Endothelial cell of umbilical vein (primary cell): ENCODE data around the gene SLC12A8. TPM values are rescaled to one million over a fixed set of nuclear protein-coding genes. Genes with fewer than 3 reads are reported as not detected.

ENCODE experiments used
- BruUV-seq: library from RNA; stranded (reverse); fragments of 400-500 nt; replicated peaks from 2 replicates; lab custom pipeline; 2021; lab: Mats Ljungman, UMichigan
- CTCF ChIA-PET: fragments of 300-600, 350-600 bp; sonication (Branson Sonifier 250); formaldehyde crosslinking; loops from one replicate; lab custom pipeline; 2021; ENCODE audit warnings: antibody characterized with exemption, inconsistent platforms; lab: Charles Lee
- POLR2A ChIA-PET: fragments of 300-600, 350-600 bp; sonication (Branson Sonifier 250); formaldehyde crosslinking; loops from one replicate; lab custom pipeline; 2021; ENCODE audit warnings: antibody characterized with exemption, inconsistent platforms; lab: Charles Lee
- DNase-seq: peaks from one replicate; pipeline ENCODE4 v3.0.0-alpha.2; 2011; ENCODE audit warnings: low read depth, low spot score
- FAIRE-seq: peaks from 2 replicates; lab custom pipeline; 2011; peaks lifted over from hg19 to GRCh38; lab: Jason Lieb, UNC
- H2AFZ ChIP-seq: 2 replicates; pipeline ENCODE4 v1.6.0; 2012; ENCODE audit warnings: low read depth, low read length, control low read depth, inconsistent platforms
- H3K27ac ChIP-seq: 2 replicates; pipeline ENCODE4 v1.5.1; 2011; ENCODE audit warnings: low read depth, mild to moderate bottlenecking, control low read depth, low read length, moderate library complexity; ENCODE audit not compliant: insufficient read depth
- H3K27me3 ChIP-seq, 2 experiments: 2 replicates each; pipeline versions ENCODE4 v1.6.0 to v1.6.1; 2011; ENCODE audit warnings: low read length in 2 of 2, mixed read lengths in 1 of 2; ENCODE audit not compliant: control insufficient read depth in 2 of 2, insufficient read depth in 2 of 2
- H3K36me3 ChIP-seq, 2 experiments: 2 replicates in 1 of 2; 3 replicates in 1 of 2; pipeline ENCODE4 v1.5.1; 2011; ENCODE audit warnings: low read length in 2 of 2, mild to moderate bottlenecking in 1 of 2, moderate library complexity in 1 of 2; ENCODE audit not compliant: control insufficient read depth in 2 of 2, insufficient read depth in 2 of 2; ENCODE audit errors: extremely low read depth in 1 of 2
- H3K4me1 ChIP-seq: 3 replicates; pipeline ENCODE4 v1.5.1; 2011; ENCODE audit warnings: mild to moderate bottlenecking, low read length; ENCODE audit not compliant: control insufficient read depth, insufficient read depth; ENCODE audit errors: extremely low read depth
- H3K4me2 ChIP-seq: 2 replicates; pipeline ENCODE4 v1.6.1; 2011; ENCODE audit warnings: low read length, control low read depth, mixed read lengths; ENCODE audit not compliant: insufficient read depth
- H3K4me3 ChIP-seq, 3 experiments: fragments of 200-600 bp in 1 of 3; sonication (generic), shearing (Covaris generic) in 1 of 3; replicated peaks in 1 of 3; 2 replicates each; pipeline ENCODE4 v1.5.1; 2011 to 2016; ENCODE audit warnings: control low read depth in 3 of 3, low read length in 3 of 3, mild to moderate bottlenecking in 2 of 3, inconsistent platforms in 1 of 3, low read depth in 1 of 3, moderate library complexity in 1 of 3; ENCODE audit not compliant: insufficient read depth in 1 of 3
- H3K79me2 ChIP-seq: 2 replicates; pipeline ENCODE4 v1.6.0; 2012; ENCODE audit warnings: low read length, inconsistent platforms; ENCODE audit not compliant: control insufficient read depth, insufficient read depth
- H3K9ac ChIP-seq: replicated peaks from 2 replicates; pipeline ENCODE3; 2011; ENCODE audit warnings: low read length, control low read depth; ENCODE audit not compliant: insufficient read depth; ENCODE audit errors: extremely low read depth
- H3K9me1 ChIP-seq: replicated peaks from 3 replicates; pipeline ENCODE4 v1.6.0; 2011; ENCODE audit warnings: mild to moderate bottlenecking, low read length; ENCODE audit not compliant: control insufficient read depth, insufficient read depth; ENCODE audit errors: extremely low read depth
- H3K9me3 ChIP-seq: replicated peaks from 2 replicates; pipeline ENCODE4 v1.5.1; 2012; ENCODE audit warnings: low read length, inconsistent platforms; ENCODE audit not compliant: control insufficient read depth, insufficient read depth
- H4K20me1 ChIP-seq: replicated peaks from 2 replicates; pipeline ENCODE3; 2011; ENCODE audit warnings: mild to moderate bottlenecking, low read length; ENCODE audit not compliant: control insufficient read depth, insufficient read depth; ENCODE audit errors: extremely low read depth
- CTCF ChIP-seq, 2 donors: IDR thresholded peaks; 1 replicate in 1 of 2; 2 replicates in 1 of 2; pipeline ENCODE4 v1.5.1; 2011; ENCODE audit warnings: low read length in 2 of 2, mild to moderate bottlenecking in 2 of 2, moderate library complexity in 2 of 2, control low read depth in 1 of 2, inconsistent platforms in 1 of 2, low read depth in 1 of 2; ENCODE audit not compliant: insufficient read depth in 1 of 2; ENCODE audit errors: extremely low read depth in 1 of 2
- EZH2 ChIP-seq: IDR thresholded peaks from 2 replicates; pipeline ENCODE4 v1.6.1; 2012; ENCODE audit warnings: borderline replicate concordance, low read depth, mild to moderate bottlenecking, moderate library complexity, low read length, inconsistent platforms; ENCODE audit not compliant: severe bottlenecking
- FOS ChIP-seq: IDR thresholded peaks from 2 replicates; pipeline ENCODE4 v1.6.1; 2011; ENCODE audit warnings: mild to moderate bottlenecking, low read length, moderate library complexity, borderline replicate concordance; ENCODE audit not compliant: insufficient read depth
- GATA2 ChIP-seq: IDR thresholded peaks from 2 replicates; pipeline ENCODE4 v1.7.0; 2011; ENCODE audit warnings: low read depth, mild to moderate bottlenecking, moderate library complexity, mixed read lengths, low read length; ENCODE audit not compliant: insufficient read length, insufficient read depth
- JUN ChIP-seq: IDR thresholded peaks from 2 replicates; pipeline ENCODE4 v1.6.1; 2011; ENCODE audit warnings: borderline replicate concordance, low read depth; ENCODE audit not compliant: insufficient read length, insufficient read depth
- MAX ChIP-seq: IDR thresholded peaks from 2 replicates; pipeline ENCODE4 v1.6.1; 2011; ENCODE audit not compliant: insufficient read depth, insufficient read length
- MYC ChIP-seq: IDR thresholded peaks from one replicate; pipeline ENCODE4 v1.6.1; 2011; ENCODE audit warnings: mild to moderate bottlenecking, low read depth, low read length
- POLR2A ChIP-seq: IDR thresholded peaks from 2 replicates; pipeline ENCODE4 v1.6.1; 2012; ENCODE audit warnings: low read depth, mild to moderate bottlenecking, control low read depth, low read length
- POLR2AphosphoS5 ChIP-seq: IDR thresholded peaks from 2 replicates; pipeline ENCODE4 v1.6.1; 2012; ENCODE audit warnings: low read depth, mild to moderate bottlenecking, control low read depth, low read length, moderate library complexity; ENCODE audit not compliant: insufficient read depth
- dilution Hi-C: fragments of 300-500 bp; cut with MboI; formaldehyde crosslinking; loops from one replicate; pipeline ENCODE4 v1.15.0; 2019; ENCODE audit warnings: low sequenced_read_pairs; ENCODE audit not compliant: extremely low pct_ligation_motif_present
- intact Hi-C: fragments of 100-400 bp; cut with micrococcal nuclease; formaldehyde crosslinking; loops from one replicate; pipeline ENCODE4 v1.10.0; 2022
- polyA plus RNA-seq, 4 experiments: library from polyadenylated mRNA; depleted of rRNA in 3 of 4; stranded (reverse) in 3 of 4; unstranded in 1 of 4; fragments of >200 nt; gene quantifications; 2 replicates each; pipeline versions ENCODE4 v1.2.1 to v1.2.3, GENCODE V29; 2011 to 2012; ENCODE audit warnings: missing spikeins in 1 of 4
- total RNA-seq: library from RNA; stranded (reverse); gene quantifications from 2 replicates; pipeline ENCODE4 v1.2.3, GENCODE V29; 2021

SLC12A8 gene
- total and polyA plus RNA-seq, 2 donors (not counting 3 experiments of a cell fraction or from before 2014, with no cell fraction given) = 0.86 to 0.90 TPM

- H3K9me1 ChIP-seq = no peaks in the 10 kb centered on the region
- TF ChIP-seq GATA2 = no peak
- TF ChIP-seq MYC = no peak
- no peak for TF ChIP-seq FOS
- TF ChIP-seq CTCF (IDR thresholded peaks at IDR 0.05; ENCODE audit: extremely low read depth in 1 of 2, insufficient read depth in 1 of 2, low read depth in 1 of 2, low read length in 2 of 2) = no peak
- no peak for TF ChIP-seq JUN
- no peak for TF ChIP-seq POLR2A
- ChIA-PET POLR2A (no interaction called here), CTCF (interaction anchor here (1.1 kb wide), 1 partner anchor 11 kb away, joined by 4 read pairs; no protein-coding TSS in a partner anchor)
- dilution Hi-C loops = no loop called here
- no peaks in the 10 kb centered on the region for H3K79me2 ChIP-seq
- H3K27me3 ChIP-seq = no peaks in the 10 kb centered on the region
- H4K20me1 ChIP-seq = no peaks in the 10 kb centered on the region
- no peak overlapping the region for H2AFZ ChIP-seq
- H3K9me3 ChIP-seq = no peaks in the 10 kb centered on the region
- DNase-seq = no peak
- no peak overlapping the region for H3K27ac ChIP-seq
- H3K36me3 ChIP-seq = no peaks in the 10 kb centered on the region
- H3K9ac ChIP-seq = no peak overlapping the region
- H3K4me3 ChIP-seq = no peak overlapping the region
- FAIRE-seq = no peak
- intact Hi-C loops = no loop called here
- no TSS peak for BruUV-seq
- no peaks in the 10 kb centered on the region for H3K4me1 ChIP-seq
- no peak overlapping the region for H3K4me2 ChIP-seq
Observed at GRCh38 chr3:125087768-125088391, 124.7 kb downstream of the SLC12A8 start.

- Histone ChIP-seq H3K27me3 (no peaks in the 10 kb centered on the region), H3K79me2 (no peaks in the 10 kb centered on the region), H3K9me3 (no peaks in the 10 kb centered on the region), H3K9ac (no peak overlapping the region), H3K4me1 (no peaks in the 10 kb centered on the region), H4K20me1 (no peaks in the 10 kb centered on the region), H3K27ac (no peak overlapping the region), H2AFZ (no peak overlapping the region), H3K4me3 (no peak overlapping the region), H3K4me2 (no peak overlapping the region), H3K9me1 (no peaks in the 10 kb centered on the region), H3K36me3 (no peaks in the 10 kb centered on the region)
- ChIA-PET CTCF (no interaction called here), POLR2A (no interaction called here)
- TF ChIP-seq MAX (no peak), EZH2 (no peak), POLR2A (no peak), MYC (no peak), CTCF (IDR thresholded peaks at IDR 0.05; ENCODE audit: extremely low read depth in 1 of 2, insufficient read depth in 1 of 2, low read depth in 1 of 2, low read length in 2 of 2) (no peak), FOS (no peak), POLR2AphosphoS5 (no peak), JUN (no peak), GATA2 (no peak)
- no peak for DNase-seq
- BruUV-seq = no TSS peak
- dilution Hi-C loops (no loop called here), intact Hi-C loops (no loop called here)
- FAIRE-seq = no peak
Observed at GRCh38 chr3:125085166-125085565, 127.4 kb downstream of the SLC12A8 start.
